CD4-positive, CD25-positive, alpha-beta regulatory T cell (primary cell): ENCODE data around the gene SDK1. TPM values are rescaled to one million over a fixed set of nuclear protein-coding genes. Genes with fewer than 3 reads are reported as not detected.

Experiments
- ATAC-seq, 2 donors: fragments of 150-1000 bp; cut with Tn5 transposase; one replicate each; pipeline ENCODE4 v1.10.0; 2021; ENCODE audit warnings: low read depth in 2 of 2, moderate number of reproducible peaks in 2 of 2, moderate library complexity in 1 of 2
- DNase-seq, 3 donors: peaks; one replicate each; pipeline versions ENCODE4 v3.0.0 to v3.0.0-alpha.2; 2012 to 2022; ENCODE audit warnings: mixed read lengths in 1 of 3
- H3K27ac ChIP-seq: one replicate; pipeline ENCODE4 v1.7.0; 2013; ENCODE audit warnings: mild to moderate bottlenecking, low read length; ENCODE audit not compliant: insufficient read depth, poor library complexity, severe bottlenecking
- H3K27me3 ChIP-seq: one replicate; pipeline ENCODE4 v1.7.0; 2013; ENCODE audit warnings: low read length; ENCODE audit not compliant: control insufficient read depth, insufficient read depth
- H3K36me3 ChIP-seq: one replicate; pipeline ENCODE4 v1.7.0; 2013; ENCODE audit warnings: mild to moderate bottlenecking, low read length, moderate library complexity; ENCODE audit not compliant: control insufficient read depth, insufficient read depth
- H3K4me1 ChIP-seq: 2 replicates; pipeline ENCODE4 v1.7.0; 2013; ENCODE audit warnings: mild to moderate bottlenecking, low read length; ENCODE audit not compliant: insufficient read depth, control insufficient read depth, poor library complexity, severe bottlenecking
- H3K4me3 ChIP-seq: one replicate; pipeline ENCODE4 v1.7.0; 2013; ENCODE audit warnings: low read depth, mild to moderate bottlenecking, low read length, moderate library complexity
- H3K9me3 ChIP-seq, 2 experiments: 1 replicate in 1 of 2; 2 replicates in 1 of 2; pipeline ENCODE4 v1.7.0; 2013; ENCODE audit warnings: low read length in 2 of 2, mild to moderate bottlenecking in 1 of 2, moderate library complexity in 1 of 2; ENCODE audit not compliant: control insufficient read depth in 2 of 2
- H3K27ac Mint-ChIP-seq, 3 donors: one replicate each; pipeline ENCODE4 v1.8.0; 2020 to 2022; ENCODE audit warnings: mild to moderate bottlenecking in 3 of 3, mixed read lengths in 3 of 3, moderate library complexity in 2 of 3
- H3K27me3 Mint-ChIP-seq: one replicate; pipeline ENCODE4 v1.8.0; 2022; ENCODE audit warnings: mild to moderate bottlenecking, mixed read lengths
- H3K36me3 Mint-ChIP-seq: one replicate; pipeline ENCODE4 v1.8.0; 2020; ENCODE audit warnings: mixed read lengths
- H3K4me1 Mint-ChIP-seq, 4 donors: one replicate each; pipeline ENCODE4 v1.8.0; 2020 to 2022; ENCODE audit warnings: mixed read lengths in 4 of 4, mild to moderate bottlenecking in 1 of 4
- H3K4me3 Mint-ChIP-seq, 4 donors: one replicate each; pipeline ENCODE4 v1.8.0; 2020 to 2022; ENCODE audit warnings: mild to moderate bottlenecking in 4 of 4, mixed read lengths in 4 of 4, moderate library complexity in 3 of 4
- H3K9me3 Mint-ChIP-seq, 7 donors: one replicate each; pipeline ENCODE4 v1.8.0; 2020 to 2022; ENCODE audit warnings: mixed read lengths in 7 of 7, mild to moderate bottlenecking in 3 of 7, moderate library complexity in 2 of 7
- polyA plus RNA-seq, 4 donors: library from polyadenylated mRNA; unstranded; fragments of 300-500 nt; fragmentation: Illumina TruSeq; gene quantifications; one replicate each; pipeline ENCODE4 v1.2.3, GENCODE V29; 2021
- total RNA-seq: library from RNA; stranded (reverse); gene quantifications from one replicate; pipeline ENCODE4 v1.2.3, GENCODE V29; 2022

The SDK1 gene
- total and polyA plus RNA-seq, 5 donors from 2014 or later: 0.47 TPM; not detected in 4

GRCh38 chr7:4203626-4204512, 902.8 kb downstream of the SDK1 start:
- ATAC-seq (no peak), DNase-seq (no peak)
- no peaks in the 10 kb centered on the region for H3K9me3 Mint-ChIP-seq
- Histone ChIP-seq H3K27ac (no peak overlapping the region), H3K36me3 (no peaks in the 10 kb centered on the region), H3K9me3 (no peaks in the 10 kb centered on the region), H3K4me3 (no peak overlapping the region), H3K4me1 (no peaks in the 10 kb centered on the region), H3K27me3 (no peaks in the 10 kb centered on the region)
- H3K27me3 Mint-ChIP-seq: no peaks in the 10 kb centered on the region
- H3K27ac Mint-ChIP-seq: peak overlapping the region in 1 of 3 donors; percentile 38
- H3K4me1 Mint-ChIP-seq: no peaks in the 10 kb centered on the region
- H3K4me3 Mint-ChIP-seq: no peak overlapping the region
- H3K36me3 Mint-ChIP-seq: no peaks in the 10 kb centered on the region

GRCh38 chr7:4204513-4205165, 903.6 kb downstream of the SDK1 start:
- Histone ChIP-seq H3K27ac (no peak overlapping the region), H3K4me1 (no peaks in the 10 kb centered on the region), H3K9me3 (no peaks in the 10 kb centered on the region), H3K4me3 (no peak overlapping the region), H3K36me3 (no peaks in the 10 kb centered on the region), H3K27me3 (no peaks in the 10 kb centered on the region)
- Mint-ChIP-seq H3K27me3 (no peaks in the 10 kb centered on the region), H3K36me3 (no peaks in the 10 kb centered on the region), H3K27ac (peak overlapping the region in 1 of 3 donors; percentile 35), H3K4me1 (peaks cover 0 to 2% (median 0%) of the 10 kb centered on the region in 4 donors), H3K9me3 (no peaks in the 10 kb centered on the region), H3K4me3 (peak overlapping the region in 1 of 4 donors; percentile 81)
- DNase-seq: peak in 1 of 3 donors; percentile 44
- peak; percentile 84 to 89 for ATAC-seq

- ATAC-seq (no peak), DNase-seq (no peak)
- Histone ChIP-seq H3K9me3 (no peaks in the 10 kb centered on the region), H3K4me3 (no peak overlapping the region), H3K27me3 (no peaks in the 10 kb centered on the region), H3K36me3 (no peaks in the 10 kb centered on the region), H3K4me1 (no peaks in the 10 kb centered on the region), H3K27ac (no peak overlapping the region)
- Mint-ChIP-seq H3K36me3 (no peaks in the 10 kb centered on the region), H3K9me3 (no peaks in the 10 kb centered on the region), H3K27ac (peak overlapping the region in 1 of 3 donors; percentile 66), H3K27me3 (no peaks in the 10 kb centered on the region), H3K4me3 (no peak overlapping the region), H3K4me1 (peaks cover 0 to 4% (median 0%) of the 10 kb centered on the region in 4 donors)
These were observed 904.8 kb downstream of the SDK1 start for GRCh38 chr7:4205828-4206227.

- DNase-seq (no peak), ATAC-seq (no peak)
- Histone ChIP-seq H3K9me3 (no peaks in the 10 kb centered on the region), H3K4me1 (no peaks in the 10 kb centered on the region), H3K27me3 (no peaks in the 10 kb centered on the region), H3K36me3 (no peaks in the 10 kb centered on the region), H3K4me3 (no peak overlapping the region), H3K27ac (no peak overlapping the region)
- Mint-ChIP-seq H3K27ac (no peak overlapping the region), H3K9me3 (peaks cover 0 to 1% (median 0%) of the 10 kb centered on the region in 7 donors), H3K27me3 (no peaks in the 10 kb centered on the region), H3K4me3 (peak overlapping the region in 1 of 4 donors; percentile 43), H3K4me1 (peaks cover 0 to 4% (median 0%) of the 10 kb centered on the region in 4 donors), H3K36me3 (no peaks in the 10 kb centered on the region)
These were observed 906.0 kb downstream of the SDK1 start for GRCh38 chr7:4207011-4207410.

- H3K27ac Mint-ChIP-seq: no peak overlapping the region
These were observed 907.0 kb downstream of the SDK1 start for GRCh38 chr7:4208086-4208485.

GRCh38 chr7:4208586-4208985, 907.5 kb downstream of the SDK1 start:
- Mint-ChIP-seq H3K27me3 (no peaks in the 10 kb centered on the region), H3K9me3 (peaks cover 0 to 1% (median 0%) of the 10 kb centered on the region in 7 donors), H3K4me3 (no peak overlapping the region), H3K27ac (no peak overlapping the region), H3K36me3 (no peaks in the 10 kb centered on the region), H3K4me1 (peaks cover 0 to 4% (median 0%) of the 10 kb centered on the region in 4 donors)
- H3K36me3 ChIP-seq: no peaks in the 10 kb centered on the region
- ATAC-seq (no peak), DNase-seq (no peak)
- no peaks in the 10 kb centered on the region for H3K4me1 ChIP-seq
- H3K9me3 ChIP-seq: no peaks in the 10 kb centered on the region
- no peaks in the 10 kb centered on the region for H3K27me3 ChIP-seq
- H3K27ac ChIP-seq: no peak overlapping the region
- no peak overlapping the region for H3K4me3 ChIP-seq

More at GRCh38 chr7:4208086-4208485, 907.0 kb downstream of the SDK1 start:
- Histone ChIP-seq H3K27me3 (no peaks in the 10 kb centered on the region), H3K4me3 (no peak overlapping the region), H3K9me3 (no peaks in the 10 kb centered on the region), H3K36me3 (no peaks in the 10 kb centered on the region), H3K4me1 (no peaks in the 10 kb centered on the region), H3K27ac (no peak overlapping the region)
- ATAC-seq (no peak), DNase-seq (no peak)
- H3K4me1 Mint-ChIP-seq: peaks cover 0 to 4% (median 0%) of the 10 kb centered on the region in 4 donors
- no peaks in the 10 kb centered on the region for H3K36me3 Mint-ChIP-seq
- no peak overlapping the region for H3K4me3 Mint-ChIP-seq
- peaks cover 0 to 1% (median 0%) of the 10 kb centered on the region in 7 donors for H3K9me3 Mint-ChIP-seq
- no peaks in the 10 kb centered on the region for H3K27me3 Mint-ChIP-seq

- no peak overlapping the region for H3K4me3 Mint-ChIP-seq
- no peaks in the 10 kb centered on the region for H3K27me3 Mint-ChIP-seq
- H3K4me1 Mint-ChIP-seq: peaks cover 0 to 4% (median 0%) of the 10 kb centered on the region in 4 donors
- Histone ChIP-seq H3K27me3 (no peaks in the 10 kb centered on the region), H3K27ac (no peak overlapping the region), H3K4me3 (no peak overlapping the region), H3K36me3 (no peaks in the 10 kb centered on the region), H3K9me3 (no peaks in the 10 kb centered on the region), H3K4me1 (no peaks in the 10 kb centered on the region)
- no peak for ATAC-seq
- DNase-seq: no peak
- no peaks in the 10 kb centered on the region for H3K36me3 Mint-ChIP-seq
- peaks cover 0 to 1% (median 0%) of the 10 kb centered on the region in 7 donors for H3K9me3 Mint-ChIP-seq
- no peak overlapping the region for H3K27ac Mint-ChIP-seq
These were observed 908.1 kb downstream of the SDK1 start for GRCh38 chr7:4209126-4209525.
